ENCODE measurements around the gene LYST. TPM values are rescaled to one million over a fixed set of nuclear protein-coding genes. Genes with fewer than 3 reads are reported as not detected.
"Not testable (repeated sequence)": the region's sequence is repeated elsewhere in the genome, so short reads cannot be mapped to it uniquely, and the experiment has no call there.

The LYST gene
- total RNA-seq, 4 donors from 2014 or later = 22.8 to 46.7 (median 32.1) TPM

DNA sequence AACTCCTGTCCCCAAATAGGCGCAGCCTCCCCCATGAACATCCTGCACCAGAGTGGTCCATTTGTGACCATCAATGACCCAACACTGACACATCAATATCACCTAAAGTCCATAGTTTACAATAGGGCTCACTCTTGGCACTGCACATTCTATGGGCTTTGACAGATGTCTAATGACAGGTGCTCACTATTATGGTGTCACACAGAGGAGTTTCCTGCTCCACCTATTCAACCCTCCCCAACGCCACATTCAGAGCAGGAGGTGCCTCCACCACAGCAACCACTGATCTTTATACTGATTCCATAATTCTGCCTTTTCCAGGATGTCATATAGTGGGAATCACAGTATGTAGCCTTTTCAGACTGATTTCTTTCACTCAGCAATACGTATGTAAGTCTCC, 241.4 kb downstream of the LYST start:
- in situ Hi-C loops (cut with MboI; ENCODE audit: low pct_ligation_motif_present in 1 of 4, low pct_unique_long_range_greater_than_20kb in 1 of 4, low sequenced_read_pairs in 3 of 4) (no loop called here), intact Hi-C loops (cut with DNase I; ENCODE audit: low total_unique reads) (no loop called here)
- DNase-seq = no peak
- TF ChIP-seq POLR2A (IDR thresholded peaks at IDR 0.05) = no peak
- peak in 1 of 3 donors; percentile 11 for TF ChIP-seq POLR2AphosphoS5 (IDR thresholded peaks at IDR 0.05)
- no peaks in the 10 kb centered on the region for H3K27me3 ChIP-seq
- peak overlapping the region in 1 of 4 donors; percentile 14 for H3K27ac ChIP-seq
- peaks cover 0 to 15% (median 2%) of the 10 kb centered on the region in 4 donors for H3K4me1 ChIP-seq
- H3K36me3 ChIP-seq = no peaks in the 10 kb centered on the region
- H3K9me3 ChIP-seq = no peaks in the 10 kb centered on the region
- WGBS, 2 donors (ENCODE audit: low coverage in 1 of 2) = 50 to 79% methylated on average over 2 to 3 of the region's 3 CpGs
- H3K4me3 ChIP-seq = no peak overlapping the region

DNA sequence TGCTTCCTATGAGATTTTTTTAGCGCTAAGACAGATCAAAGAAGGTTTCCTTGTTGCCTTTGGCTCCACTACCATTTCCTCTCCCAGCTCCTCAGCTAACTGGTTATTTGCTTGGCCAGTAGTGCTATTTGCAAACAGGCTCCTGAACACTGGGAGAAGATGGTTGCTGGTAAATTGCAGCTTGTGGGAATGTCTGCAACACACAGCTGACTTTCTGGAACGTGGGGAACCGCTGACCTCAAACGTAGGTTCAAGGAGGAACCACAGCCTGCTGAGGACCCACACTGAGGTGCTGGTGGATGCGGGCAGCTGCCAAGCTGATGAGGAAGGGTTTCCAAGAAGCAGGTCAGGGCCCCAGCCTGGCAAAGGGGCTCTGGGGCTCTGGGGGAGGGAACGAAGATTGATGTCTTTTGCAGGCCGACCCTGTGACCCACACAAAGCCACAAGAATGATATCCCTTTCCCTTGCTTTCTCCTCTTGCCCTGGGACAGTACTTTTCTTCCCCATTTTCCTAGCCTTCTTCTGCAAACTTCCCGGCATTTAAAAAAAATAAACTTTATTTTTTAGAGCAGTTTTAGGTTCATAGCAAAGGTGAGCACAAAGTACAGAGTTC, 241.9 kb downstream of the LYST start:
- H3K27me3 ChIP-seq = no peaks in the 10 kb centered on the region
- WGBS, 2 donors (ENCODE audit: low coverage in 1 of 2) = 47 to 53% methylated on average over 3 to 8 of the region's 8 CpGs
- H3K36me3 ChIP-seq = no peaks in the 10 kb centered on the region
- in situ Hi-C loops (cut with MboI; ENCODE audit: low pct_ligation_motif_present in 1 of 4, low pct_unique_long_range_greater_than_20kb in 1 of 4, low sequenced_read_pairs in 3 of 4) (no loop called here), intact Hi-C loops (cut with DNase I; ENCODE audit: low total_unique reads) (no loop called here)
- H3K9me3 ChIP-seq = no peaks in the 10 kb centered on the region
- no peak overlapping the region for H3K4me3 ChIP-seq
- TF ChIP-seq, protein P1, sequence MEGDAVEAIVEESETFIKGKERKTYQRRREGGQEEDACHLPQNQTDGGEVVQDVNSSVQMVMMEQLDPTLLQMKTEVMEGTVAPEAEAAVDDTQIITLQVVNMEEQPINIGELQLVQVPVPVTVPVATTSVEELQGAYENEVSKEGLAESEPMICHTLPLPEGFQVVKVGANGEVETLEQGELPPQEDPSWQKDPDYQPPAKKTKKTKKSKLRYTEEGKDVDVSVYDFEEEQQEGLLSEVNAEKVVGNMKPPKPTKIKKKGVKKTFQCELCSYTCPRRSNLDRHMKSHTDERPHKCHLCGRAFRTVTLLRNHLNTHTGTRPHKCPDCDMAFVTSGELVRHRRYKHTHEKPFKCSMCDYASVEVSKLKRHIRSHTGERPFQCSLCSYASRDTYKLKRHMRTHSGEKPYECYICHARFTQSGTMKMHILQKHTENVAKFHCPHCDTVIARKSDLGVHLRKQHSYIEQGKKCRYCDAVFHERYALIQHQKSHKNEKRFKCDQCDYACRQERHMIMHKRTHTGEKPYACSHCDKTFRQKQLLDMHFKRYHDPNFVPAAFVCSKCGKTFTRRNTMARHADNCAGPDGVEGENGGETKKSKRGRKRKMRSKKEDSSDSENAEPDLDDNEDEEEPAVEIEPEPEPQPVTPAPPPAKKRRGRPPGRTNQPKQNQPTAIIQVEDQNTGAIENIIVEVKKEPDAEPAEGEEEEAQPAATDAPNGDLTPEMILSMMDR (IDR thresholded peaks at IDR 0.05) = no peak
- no peak for TF ChIP-seq EP300 (IDR thresholded peaks at IDR 0.05; ENCODE audit: low read depth)
- no peak for TF ChIP-seq POLR2AphosphoS5 (IDR thresholded peaks at IDR 0.05)
- TF ChIP-seq POLR2A (IDR thresholded peaks at IDR 0.05) = no peak
- H3K27ac ChIP-seq = peak overlapping the region in 1 of 4 donors; percentile 14
- H3K4me1 ChIP-seq = peaks cover 0 to 15% (median 2%) of the 10 kb centered on the region in 4 donors
- DNase-seq = no peak

DNA sequence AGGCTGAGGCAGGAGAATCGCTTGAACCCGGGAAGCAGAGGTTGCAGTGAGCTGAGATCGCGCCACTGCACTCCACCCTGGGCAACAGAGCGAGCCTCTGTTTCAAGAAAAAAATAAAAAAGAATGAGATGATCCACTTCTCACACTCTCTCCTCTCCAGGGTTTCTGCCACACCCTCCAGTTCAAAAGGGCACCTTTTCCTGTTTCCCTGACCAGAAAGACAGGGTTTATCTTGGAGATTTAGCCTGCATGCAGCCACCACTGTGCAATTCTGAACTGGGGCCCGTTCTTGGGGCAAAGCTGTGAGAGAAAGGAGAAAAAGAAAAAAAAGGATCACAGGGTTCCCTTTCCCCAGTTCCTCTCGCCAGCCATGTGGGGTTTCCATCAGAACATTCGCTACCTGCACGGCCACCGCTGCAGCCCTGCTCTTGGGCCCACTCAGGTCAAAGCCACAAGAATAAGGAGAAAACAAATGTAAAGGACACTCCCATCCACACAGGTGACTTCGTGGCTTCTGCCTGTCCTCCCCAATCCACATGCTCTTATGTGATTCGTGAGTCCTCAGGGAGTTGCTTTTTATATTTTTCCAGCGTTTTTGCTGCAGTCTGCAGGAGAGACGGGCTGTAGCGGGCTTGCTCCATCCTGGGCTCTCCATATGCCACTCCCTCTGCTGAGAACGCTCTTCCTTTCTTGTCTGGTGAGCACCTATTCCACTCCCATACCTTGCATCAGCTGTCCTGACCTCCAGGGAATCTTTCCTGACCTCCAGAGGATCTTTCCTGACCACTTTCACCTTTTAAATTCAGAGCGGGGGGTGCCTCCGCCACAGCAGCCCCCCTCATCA, 243.5 kb downstream of the LYST start:
- no peak overlapping the region for H3K4me3 ChIP-seq
- intact Hi-C loops (cut with DNase I; ENCODE audit: low total_unique reads) (no loop called here), in situ Hi-C loops (cut with MboI; ENCODE audit: low pct_ligation_motif_present in 1 of 4, low pct_unique_long_range_greater_than_20kb in 1 of 4, low sequenced_read_pairs in 3 of 4) (no loop called here)
- DNase-seq = peak; percentile 39
- no peaks in the 10 kb centered on the region for H3K27me3 ChIP-seq
- no peaks in the 10 kb centered on the region for H3K36me3 ChIP-seq
- H3K4me1 ChIP-seq = peaks cover 0 to 15% (median 2%) of the 10 kb centered on the region in 4 donors
- no peaks in the 10 kb centered on the region for H3K9me3 ChIP-seq
- no peak for TF ChIP-seq POLR2A (IDR thresholded peaks at IDR 0.05)
- TF ChIP-seq POLR2AphosphoS5 (IDR thresholded peaks at IDR 0.05) = no peak
- TF ChIP-seq EP300 (IDR thresholded peaks at IDR 0.05; ENCODE audit: low read depth) = no peak
- TF ChIP-seq, protein P1 (IDR thresholded peaks at IDR 0.05) = no peak
- 67 to 78% methylated on average over 9 to 18 of the region's 18 CpGs for WGBS, 2 donors (ENCODE audit: low coverage in 1 of 2)
- H3K27ac ChIP-seq = peak overlapping the region in 1 of 4 donors; percentile 41

DNA sequence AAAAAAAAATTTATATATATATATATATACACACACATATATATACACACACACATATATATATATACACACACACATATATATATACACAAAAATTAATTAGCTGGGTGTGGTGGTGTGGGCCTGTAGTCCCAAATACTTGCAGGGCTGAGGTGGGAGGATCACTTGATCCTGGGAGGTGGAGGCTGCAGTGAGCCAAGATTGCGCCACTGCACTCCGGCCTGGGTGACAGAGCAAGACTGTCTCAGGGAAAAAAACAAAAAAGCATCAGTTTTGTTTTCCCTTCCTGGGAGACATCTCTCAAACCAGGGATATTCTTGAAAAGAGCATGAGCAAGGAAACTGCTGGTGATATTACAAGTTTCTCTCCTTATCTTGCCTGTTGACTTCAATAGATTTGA, 247.6 kb downstream of the LYST start:
- H3K4me1 ChIP-seq = peaks cover 0 to 10% (median 3%) of the 10 kb centered on the region in 4 donors
- H3K4me3 ChIP-seq; in situ Hi-C loops (cut with MboI; ENCODE audit: low pct_ligation_motif_present in 1 of 4, low pct_unique_long_range_greater_than_20kb in 1 of 4, low sequenced_read_pairs in 3 of 4); DNase-seq; intact Hi-C loops (cut with DNase I; ENCODE audit: low total_unique reads); H3K27ac ChIP-seq; H3K27me3 ChIP-seq; H3K36me3 ChIP-seq; H3K9me3 ChIP-seq: not testable (repeated sequence)
- WGBS, 2 donors (ENCODE audit: low coverage in 1 of 2) = 88% methylated on average over 2 of the region's 2 CpGs; no CpG with 5 or more reads in 1 of the 2 donors

DNA sequence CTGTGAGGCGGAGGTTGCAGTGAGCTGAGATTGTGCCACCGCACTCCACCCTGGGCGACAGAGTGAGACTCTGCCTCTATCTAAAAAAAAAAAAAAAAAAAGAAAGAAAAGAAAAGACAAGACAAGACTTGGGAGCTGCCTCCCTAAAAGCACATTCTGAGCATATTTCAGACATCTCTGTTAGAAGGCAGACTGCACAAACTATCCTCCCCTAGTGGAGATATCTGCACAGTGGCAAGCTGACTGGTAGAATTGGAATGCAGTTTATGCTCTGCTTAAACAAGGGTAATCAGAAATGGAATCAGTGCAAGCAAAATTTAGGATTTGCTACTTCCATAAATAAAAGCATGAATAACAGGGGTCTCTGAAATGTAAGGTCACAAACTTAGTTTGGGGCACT, 248.9 kb downstream of the LYST start:
- H3K4me3 ChIP-seq = no peak overlapping the region
- H3K4me1 ChIP-seq = peaks cover 0 to 12% (median 5%) of the 10 kb centered on the region in 4 donors
- WGBS, 2 donors (ENCODE audit: low coverage in 1 of 2) = 100% methylated on average over 3 of the region's 3 CpGs; no CpG with 5 or more reads in 1 of the 2 donors
- in situ Hi-C loops (cut with MboI; ENCODE audit: low pct_ligation_motif_present in 1 of 4, low pct_unique_long_range_greater_than_20kb in 1 of 4, low sequenced_read_pairs in 3 of 4) (no loop called here), intact Hi-C loops (cut with DNase I; ENCODE audit: low total_unique reads) (no loop called here)
- no peak overlapping the region for H3K27ac ChIP-seq
- H3K9me3 ChIP-seq = no peaks in the 10 kb centered on the region
- DNase-seq = no peak
- H3K36me3 ChIP-seq = no peaks in the 10 kb centered on the region
- TF ChIP-seq, protein P1 (IDR thresholded peaks at IDR 0.05) = no peak
- no peak for TF ChIP-seq POLR2A (IDR thresholded peaks at IDR 0.05)
- TF ChIP-seq EP300 (IDR thresholded peaks at IDR 0.05; ENCODE audit: low read depth) = no peak
- no peak for TF ChIP-seq POLR2AphosphoS5 (IDR thresholded peaks at IDR 0.05)
- H3K27me3 ChIP-seq = no peaks in the 10 kb centered on the region
